NCI-H524 treated with DMSO at 0.1 percent for 48 hours (cell line): ENCODE data around the gene SYNJ2BP.

Source experiments
- DNase-seq: peaks from one replicate; lab custom pipeline; 2025; lab: John Stamatoyannopoulos, UW

Gene SYNJ2BP

DNA sequence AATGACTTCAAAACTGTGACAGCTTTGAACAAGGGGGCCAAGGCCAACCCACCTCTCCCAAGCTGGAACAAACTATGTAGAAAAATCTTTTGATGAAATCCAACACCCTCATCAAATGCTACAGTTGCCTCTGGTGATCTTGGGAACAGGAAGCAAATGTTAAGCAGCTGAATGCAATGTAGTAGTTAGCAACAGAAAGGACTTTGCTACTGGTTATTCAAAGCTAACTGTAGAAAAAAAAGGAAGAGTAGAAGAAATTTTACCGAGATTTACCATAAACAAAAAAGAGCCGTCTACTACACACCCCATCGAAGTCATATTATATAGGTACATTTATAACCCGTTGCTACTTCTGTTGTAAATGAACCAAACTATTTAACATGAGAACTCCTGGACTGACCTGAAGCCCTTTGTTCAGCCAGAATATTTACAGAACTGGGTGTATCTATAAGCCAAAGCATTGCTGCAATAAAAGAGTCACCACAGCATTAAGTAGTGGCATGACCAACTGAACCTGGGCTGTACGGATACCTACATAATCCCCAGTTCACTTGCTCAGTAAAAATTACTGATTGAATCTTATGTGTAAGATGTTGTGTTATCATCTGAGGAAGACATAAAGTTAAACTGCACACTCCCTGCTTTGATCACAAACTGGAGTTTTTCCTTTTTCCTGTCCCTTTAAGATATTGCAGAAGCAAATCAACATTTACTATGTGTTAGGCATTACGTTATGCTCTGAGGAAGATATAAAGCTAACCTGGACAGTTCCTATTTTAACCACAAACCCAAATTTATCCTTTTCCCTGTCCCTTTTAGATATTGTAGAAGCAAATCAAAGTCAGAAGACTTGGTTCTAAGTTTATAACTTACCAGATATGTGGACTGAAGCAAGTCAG is 25.1 kb downstream of the SYNJ2BP start:
- DNase-seq: no peak

DNA sequence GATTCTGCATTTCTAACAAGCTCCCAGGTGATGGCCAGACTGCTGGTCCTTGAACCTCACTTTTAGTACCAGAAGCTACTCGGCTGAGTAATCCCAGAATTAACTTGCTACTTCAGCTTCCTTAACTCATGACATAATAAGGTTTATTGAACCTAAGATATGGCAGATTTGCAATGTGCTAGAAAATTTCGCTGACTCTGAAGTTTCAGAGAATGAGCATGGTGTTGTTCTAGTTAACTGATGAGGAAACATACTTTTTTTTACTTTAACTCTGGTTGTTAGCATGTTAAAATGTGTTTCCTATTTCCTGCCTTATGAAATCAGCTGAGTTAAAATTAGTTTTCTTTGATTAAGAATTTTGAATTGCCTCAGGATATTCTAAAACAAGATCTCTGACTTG is 34.4 kb downstream of the SYNJ2BP start:
- no peak for DNase-seq

DNA sequence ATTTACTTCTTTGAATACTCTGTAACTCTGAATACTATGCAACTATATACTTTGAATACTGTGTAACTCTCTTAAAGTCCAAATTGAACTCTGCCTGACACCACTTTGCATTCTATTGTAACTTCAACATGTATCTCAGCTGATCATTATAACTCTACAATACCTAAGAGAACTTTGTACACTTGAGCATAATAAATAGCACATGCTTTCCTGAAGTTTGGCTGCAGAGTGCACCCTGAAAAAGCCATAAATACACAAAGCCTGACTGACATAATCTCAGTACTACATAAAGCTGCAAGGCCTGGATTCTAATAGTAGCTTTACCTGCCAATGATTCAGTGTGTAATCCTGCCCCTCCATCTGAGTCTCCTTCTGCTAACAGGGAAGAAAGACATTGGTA is 36.1 kb downstream of the SYNJ2BP start:
- DNase-seq: no peak

DNA sequence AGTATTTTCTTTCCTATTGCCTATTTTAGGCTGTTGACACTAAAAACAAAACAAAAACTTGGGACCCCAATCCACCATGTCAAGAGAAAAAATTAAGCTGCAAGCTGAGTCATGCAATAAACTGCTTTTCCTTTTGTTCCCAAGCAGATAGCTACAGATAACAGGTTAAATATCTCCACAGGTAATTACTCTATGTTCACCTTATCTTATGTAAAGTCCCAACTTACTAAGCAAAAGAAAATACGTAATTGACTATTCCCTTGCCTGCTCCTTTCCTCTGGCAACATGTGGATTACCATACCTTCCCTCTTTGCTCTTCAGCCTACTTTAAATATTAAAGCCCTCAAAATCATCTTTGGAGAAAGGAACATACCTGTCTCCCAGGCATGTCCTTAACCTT is 38.2 kb downstream of the SYNJ2BP start:
- no peak for DNase-seq
